SHP77 (cell line): ENCODE data around the gene NXPE1.
"Not testable (repeated sequence)": the region's sequence is repeated elsewhere in the genome, so short reads cannot be mapped to it uniquely, and the experiment has no call there.

Experiments used
- DNase-seq, 2 experiments: peaks; one replicate each; lab custom pipeline; 2025; lab: John Stamatoyannopoulos, UW

NXPE1 gene

GRCh38 chr11:114559425-114560310 lies at the start of gene NXPE1:
TSS of gene NXPE1 (minus strand) at chr11:114559881. CDS start at chr11:114551201, 8,680 bp downstream.
- no peak for DNase-seq

GRCh38 chr11:114609429-114609828 lies 49.7 kb upstream of the NXPE1 start:
- DNase-seq, result no peak

GRCh38 chr11:114608605-114609004 lies 48.9 kb upstream of the NXPE1 start:
- not testable (repeated sequence) for DNase-seq

GRCh38 chr11:114607753-114608459 lies 48.2 kb upstream of the NXPE1 start:
- DNase-seq, result no peak

- DNase-seq, result not testable (repeated sequence)
Observed at GRCh38 chr11:114606802-114607075, 47.1 kb upstream of the NXPE1 start.

GRCh38 chr11:114606003-114606801 lies 46.5 kb upstream of the NXPE1 start:
- no peak for DNase-seq

- DNase-seq, result no peak
Observed at GRCh38 chr11:114605370-114605769, 45.7 kb upstream of the NXPE1 start.

GRCh38 chr11:114604886-114605285 lies 45.2 kb upstream of the NXPE1 start:
- DNase-seq, result no peak

- DNase-seq, result no peak
Observed at GRCh38 chr11:114604179-114604813, 44.6 kb upstream of the NXPE1 start.

- not testable (repeated sequence) for DNase-seq
Observed at GRCh38 chr11:114603151-114603550, 43.5 kb upstream of the NXPE1 start.

- DNase-seq, result no peak
Observed at GRCh38 chr11:114598461-114598860, 38.8 kb upstream of the NXPE1 start.

GRCh38 chr11:114596175-114596919 lies 36.7 kb upstream of the NXPE1 start:
- no peak for DNase-seq

GRCh38 chr11:114595571-114595970 lies 35.9 kb upstream of the NXPE1 start, which contains the start of gene NXPE4:
TSS of gene NXPE4 (minus strand) at chr11:114595786. CDS start at chr11:114594759, 1,027 bp downstream.
- no peak for DNase-seq

- DNase-seq, result no peak
Observed at GRCh38 chr11:114594703-114595102, 35.0 kb upstream of the NXPE1 start.

- no peak for DNase-seq
Observed at GRCh38 chr11:114587398-114587953, 27.8 kb upstream of the NXPE1 start.

GRCh38 chr11:114586797-114587196 lies 27.1 kb upstream of the NXPE1 start:
- DNase-seq, result no peak

- no peak for DNase-seq
Observed at GRCh38 chr11:114571712-114572111, 12.0 kb upstream of the NXPE1 start.

- no peak for DNase-seq
Observed at GRCh38 chr11:114569801-114570200, 10.1 kb upstream of the NXPE1 start.

- DNase-seq, result no peak
Observed at GRCh38 chr11:114566276-114566675, 6.6 kb upstream of the NXPE1 start.

GRCh38 chr11:114564831-114565230 lies 5.2 kb upstream of the NXPE1 start:
- DNase-seq, result no peak

- no peak for DNase-seq
Observed at GRCh38 chr11:114563077-114563476, 3.4 kb upstream of the NXPE1 start.
